ENCODE results near the gene PPTC7.
"Not testable (repeated sequence)": the region's sequence is repeated elsewhere in the genome, so short reads cannot be mapped to it uniquely, and the experiment has no call there.

The PPTC7 gene

GRCh38 chr12:110560946-110561345 is 22.2 kb downstream of the PPTC7 start:
- DNase-seq, result no peak

GRCh38 chr12:110560048-110560447 is 23.1 kb downstream of the PPTC7 start:
- no peak for DNase-seq

GRCh38 chr12:110558945-110559344 is 24.2 kb downstream of the PPTC7 start:
- not testable (repeated sequence) for DNase-seq

- no peak for DNase-seq
Measured at GRCh38 chr12:110557300-110557699, 25.8 kb downstream of the PPTC7 start.

GRCh38 chr12:110556705-110557104 is 26.4 kb downstream of the PPTC7 start:
- DNase-seq, result no peak

- DNase-seq, result no peak
Measured at GRCh38 chr12:110555577-110556406, 27.3 kb downstream of the PPTC7 start.

GRCh38 chr12:110554184-110554583 is 28.9 kb downstream of the PPTC7 start:
- DNase-seq, result no peak

- DNase-seq, result no peak
Measured at GRCh38 chr12:110550981-110551380, 32.1 kb downstream of the PPTC7 start.

GRCh38 chr12:110549716-110550115 is 33.4 kb downstream of the PPTC7 start:
- no peak for DNase-seq

GRCh38 chr12:110548678-110549077 is 34.4 kb downstream of the PPTC7 start:
- no peak for DNase-seq

- no peak for DNase-seq
Measured at GRCh38 chr12:110547090-110547489, 36.0 kb downstream of the PPTC7 start.

GRCh38 chr12:110546339-110546738 is 36.8 kb downstream of the PPTC7 start:
- no peak for DNase-seq

- no peak for DNase-seq
Measured at GRCh38 chr12:110545812-110546211, 37.3 kb downstream of the PPTC7 start.

GRCh38 chr12:110545259-110545658 is 37.9 kb downstream of the PPTC7 start:
- DNase-seq, result not testable (repeated sequence)

GRCh38 chr12:110543965-110544364 is 39.2 kb downstream of the PPTC7 start:
- no peak for DNase-seq

- DNase-seq, result no peak
Measured at GRCh38 chr12:110543252-110543959, 39.7 kb downstream of the PPTC7 start.

GRCh38 chr12:110540048-110540447 is 43.1 kb downstream of the PPTC7 start:
- DNase-seq, result no peak

GRCh38 chr12:110538869-110539622 is 44.1 kb downstream of the PPTC7 start:
- DNase-seq, result no peak

GRCh38 chr12:110537605-110538409 is 45.3 kb downstream of the PPTC7 start:
- no peak for DNase-seq

GRCh38 chr12:110536834-110537604 is 46.1 kb downstream of the PPTC7 start:
- no peak for DNase-seq

GRCh38 chr12:110534811-110535210 is 48.3 kb downstream of the PPTC7 start:
- no peak for DNase-seq

GRCh38 chr12:110533607-110534006 is 49.5 kb downstream of the PPTC7 start:
- DNase-seq, result no peak

All from T-helper 9 cell (primary cell).